H54 (cell line): Measurements from ENCODE around the gene RAD51B.

ENCODE experiments used
- DNase-seq: peaks from one replicate; pipeline ENCODE4 v3.0.0; 2011; ENCODE audit warnings: low spot score, mixed read lengths; ENCODE audit not compliant: insufficient read length
- FAIRE-seq: peaks from 3 replicates; lab custom pipeline; 2011; peaks lifted over from hg19 to GRCh38; lab: Jason Lieb, UNC
- POLR2A ChIP-seq: IDR thresholded peaks from 2 replicates; pipeline ENCODE4 v1.6.1; 2011; ENCODE audit warnings: low read depth, mild to moderate bottlenecking, low read length

RAD51B gene

DNA sequence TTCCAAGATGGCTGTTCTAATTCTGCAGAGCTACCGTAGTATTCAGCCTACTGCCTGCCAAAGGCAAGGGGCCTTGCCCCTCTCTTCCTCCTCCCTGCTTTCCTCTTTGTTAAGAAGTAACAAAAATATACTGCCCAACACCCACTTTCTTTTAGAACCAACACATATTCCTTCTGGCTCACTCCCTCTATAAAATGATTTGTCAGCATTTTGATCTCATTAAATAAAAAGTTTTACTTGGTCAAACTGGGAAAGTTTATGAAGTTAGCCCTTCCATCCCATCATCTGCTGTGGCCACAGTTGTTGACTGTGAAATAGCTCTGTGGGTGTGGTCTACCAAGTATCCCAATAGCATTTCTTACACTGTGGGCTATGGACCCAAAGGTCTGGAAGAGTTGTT, 500.9 kb downstream of the RAD51B start:
- no peak for FAIRE-seq
- DNase-seq, result no peak
- no peak for TF ChIP-seq POLR2A

DNA sequence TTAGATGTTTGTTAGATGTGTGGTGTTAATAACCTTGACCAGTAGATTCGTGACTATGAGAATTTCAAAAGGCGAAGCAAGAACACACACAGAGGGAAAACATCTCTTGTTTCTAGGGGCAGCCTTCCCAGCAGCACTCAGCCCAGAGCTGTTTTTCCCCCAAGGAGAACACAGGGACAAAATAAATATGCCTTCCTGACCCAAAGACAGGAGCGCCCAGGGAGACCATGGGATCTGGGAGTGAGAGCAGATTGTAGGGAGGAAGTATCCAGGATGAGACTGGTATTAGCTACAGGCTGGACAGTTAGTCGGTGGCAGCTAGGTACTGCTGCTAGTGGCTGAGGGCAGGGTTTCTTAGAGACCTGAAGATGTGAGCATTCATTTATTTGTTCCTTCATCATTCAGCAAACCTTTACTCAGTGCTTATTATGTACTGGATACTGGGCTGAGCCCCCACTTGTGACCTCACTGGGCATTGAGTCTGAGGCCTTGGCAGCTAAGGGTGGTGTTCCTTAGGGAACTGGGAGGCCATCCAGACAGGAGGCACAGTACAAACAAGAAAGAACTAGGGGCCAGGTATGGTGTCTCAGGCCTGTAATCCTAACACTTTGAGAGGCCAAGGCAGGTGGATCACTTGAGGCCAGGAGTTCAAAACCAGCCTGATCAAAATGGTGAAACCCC, 503.5 kb downstream of the RAD51B start:
- DNase-seq (no peak), FAIRE-seq (no peak)
- no peak for TF ChIP-seq POLR2A

- no peak for FAIRE-seq
These were observed 505.8 kb downstream of the RAD51B start for GRCh38 chr14:68325267-68325807.

GRCh38 chr14:68327231-68327630, 507.7 kb downstream of the RAD51B start:
- no peak for TF ChIP-seq POLR2A
- DNase-seq, result no peak
- FAIRE-seq, result no peak

More at GRCh38 chr14:68325267-68325807, 505.8 kb downstream of the RAD51B start:
- no peak for TF ChIP-seq POLR2A
- no peak for DNase-seq

- TF ChIP-seq POLR2A, result no peak
- FAIRE-seq, result no peak
- DNase-seq, result no peak
These were observed 508.9 kb downstream of the RAD51B start for GRCh38 chr14:68328509-68328908.

DNA sequence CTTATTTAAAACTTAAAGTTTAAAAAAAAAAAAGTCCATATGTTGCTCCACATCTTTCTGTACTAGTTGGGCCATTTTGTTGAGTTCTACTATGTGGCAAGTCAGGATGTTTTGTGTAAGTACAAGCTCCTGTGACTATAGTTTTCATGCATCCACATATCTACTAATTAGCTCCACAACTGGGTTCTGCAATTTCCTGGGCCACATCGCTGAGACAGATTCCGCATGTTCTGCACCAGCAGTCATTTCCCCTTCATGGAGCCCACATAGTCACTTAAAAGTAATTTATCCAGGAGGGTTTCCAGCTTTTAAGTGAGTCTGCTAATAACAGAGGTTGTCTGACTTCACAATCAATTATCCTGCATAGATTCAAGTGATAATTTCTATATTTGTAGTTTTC, 511.8 kb downstream of the RAD51B start:
- no peak for TF ChIP-seq POLR2A
- DNase-seq (no peak), FAIRE-seq (no peak)

DNA sequence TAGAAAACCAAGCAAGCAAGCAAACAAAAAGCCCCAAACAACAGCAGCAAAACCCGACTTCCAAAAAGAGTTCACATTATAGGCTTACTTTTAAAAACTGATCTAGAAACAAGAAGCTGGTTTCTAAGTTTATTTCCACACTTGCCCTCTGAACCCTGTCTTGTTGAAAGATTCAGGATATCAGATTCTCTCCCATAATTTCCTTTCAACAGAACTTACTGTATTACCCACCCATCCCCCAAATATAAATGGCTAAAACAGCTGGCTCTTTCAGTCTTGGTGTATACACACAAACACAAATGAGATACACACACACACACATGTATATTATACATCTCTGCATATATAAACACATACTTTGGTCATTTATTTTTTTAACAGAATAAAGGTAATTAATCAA, 512.4 kb downstream of the RAD51B start:
- no peak for FAIRE-seq
- TF ChIP-seq POLR2A, result no peak
- no peak for DNase-seq

- no peak for TF ChIP-seq POLR2A
- FAIRE-seq (no peak), DNase-seq (no peak)
These were observed 513.7 kb downstream of the RAD51B start for GRCh38 chr14:68333262-68333661.

GRCh38 chr14:68335312-68335711, 515.7 kb downstream of the RAD51B start:
- TF ChIP-seq POLR2A, result no peak
- DNase-seq (no peak), FAIRE-seq (no peak)

DNA sequence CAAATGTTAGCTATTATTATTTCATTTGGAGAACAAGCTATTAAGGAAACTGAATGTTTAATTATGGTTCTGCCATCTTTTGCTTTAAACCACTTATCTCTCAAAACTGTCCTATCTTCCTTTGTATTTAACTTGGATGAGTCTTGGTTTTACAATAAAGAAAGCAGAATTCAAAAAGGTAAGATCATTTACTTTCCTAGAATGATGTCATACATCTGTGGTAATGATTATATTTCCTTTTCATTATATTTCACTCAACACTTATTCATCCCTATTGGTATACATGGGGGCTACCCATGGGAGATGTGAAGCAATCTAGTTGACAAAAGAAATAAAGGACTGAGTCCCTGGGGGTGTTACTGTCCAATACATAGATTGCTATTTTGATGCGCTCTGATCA, 516.6 kb downstream of the RAD51B start:
- no peak for TF ChIP-seq POLR2A
- FAIRE-seq (no peak), DNase-seq (no peak)

DNA sequence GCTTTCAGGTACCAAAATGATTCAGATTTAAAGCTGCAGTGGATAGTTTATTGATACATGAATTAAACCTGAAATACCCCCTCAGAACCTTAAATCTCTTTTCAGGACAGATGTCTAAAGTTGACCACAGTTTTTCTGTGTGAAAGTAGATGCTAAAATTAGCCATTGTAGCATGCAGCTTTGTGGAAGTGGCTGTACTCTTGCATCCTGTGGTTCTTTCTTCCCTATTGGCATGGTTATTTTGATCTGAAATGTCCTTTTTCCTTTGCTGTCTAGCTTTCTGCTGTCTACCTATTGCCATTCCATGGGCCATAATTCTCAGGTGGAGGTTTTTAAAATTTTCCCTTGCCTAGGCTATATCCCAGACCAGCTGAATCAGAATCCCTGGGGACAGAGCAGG, 517.7 kb downstream of the RAD51B start:
- FAIRE-seq (no peak), DNase-seq (no peak)
- TF ChIP-seq POLR2A, result no peak

GRCh38 chr14:68340262-68340661, 520.7 kb downstream of the RAD51B start:
- TF ChIP-seq POLR2A, result no peak
- DNase-seq (no peak), FAIRE-seq (no peak)

- TF ChIP-seq POLR2A, result no peak
- no peak for FAIRE-seq
- DNase-seq, result no peak
These were observed 522.0 kb downstream of the RAD51B start for GRCh38 chr14:68341411-68342212.

- DNase-seq (no peak), FAIRE-seq (no peak)
- TF ChIP-seq POLR2A, result no peak
These were observed 522.7 kb downstream of the RAD51B start for GRCh38 chr14:68342216-68342763.
